GM18519 (cell line): ENCODE results near the gene ZNF467.

Source experiments
- ATAC-seq: cut with Tn5 transposase; IDR thresholded peaks from one replicate; pipeline ENCODE4 v1.9.1; 2021; ENCODE audit warnings: mild to moderate bottlenecking, moderate library complexity; ENCODE audit not compliant: unreplicated experiment, low FRiP score

ZNF467 gene

GRCh38 chr7:149751043-149751775 lies 22.2 kb downstream of the ZNF467 start:
- ATAC-seq: no peak

- ATAC-seq: no peak
Measured at GRCh38 chr7:149750122-149750845, 23.1 kb downstream of the ZNF467 start.

- ATAC-seq: no peak
Measured at GRCh38 chr7:149748076-149748874, 25.1 kb downstream of the ZNF467 start.

- ATAC-seq: no peak
Measured at GRCh38 chr7:149743476-149744255, 29.7 kb downstream of the ZNF467 start.

- ATAC-seq: no peak
Measured at GRCh38 chr7:149742075-149742701, 31.2 kb downstream of the ZNF467 start.

GRCh38 chr7:149741629-149742028 lies 31.8 kb downstream of the ZNF467 start:
- no peak for ATAC-seq

DNA sequence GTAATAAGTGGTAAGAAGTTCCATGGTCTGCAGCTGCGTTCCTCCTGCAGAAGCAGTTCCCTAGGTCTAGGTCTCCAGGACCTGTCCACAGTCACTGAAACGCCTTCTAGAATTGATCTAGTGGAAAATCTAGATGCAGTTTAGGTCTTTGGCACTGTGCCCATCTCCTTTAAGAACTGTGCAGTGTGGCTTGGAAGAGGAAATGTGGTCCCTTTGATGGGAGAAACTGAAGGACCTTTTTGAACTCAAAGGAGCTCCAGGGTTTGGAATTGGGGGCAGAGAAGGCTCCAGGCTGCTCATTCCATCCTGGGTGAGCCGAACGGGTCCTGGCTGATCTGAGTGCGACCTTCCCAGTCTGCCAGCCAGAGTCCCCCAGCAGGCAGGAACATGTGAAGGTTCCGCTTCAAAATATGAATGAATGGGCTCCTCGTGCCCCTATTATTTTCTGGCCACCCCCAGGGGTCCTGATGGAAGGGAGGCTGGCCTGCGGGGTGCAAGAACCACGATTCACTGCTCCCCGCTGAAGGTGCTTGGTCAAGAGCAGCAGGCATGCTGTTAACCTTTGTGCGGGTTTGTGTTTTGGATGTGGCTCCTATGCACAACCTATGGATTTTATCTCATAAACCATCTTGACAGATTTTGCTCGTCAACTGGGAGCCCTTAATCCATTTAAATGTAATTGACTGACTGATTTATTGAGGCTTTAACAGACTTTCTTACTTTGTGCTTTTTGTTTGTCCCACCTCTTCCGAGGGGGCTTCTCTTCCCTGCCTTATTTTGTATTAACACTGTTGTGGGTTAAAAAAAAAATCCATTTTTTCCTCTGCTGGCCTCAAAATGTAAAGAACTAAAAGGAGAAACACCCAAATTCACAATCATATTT lies 36.7 kb downstream of the ZNF467 start:
- ATAC-seq: no peak

DNA sequence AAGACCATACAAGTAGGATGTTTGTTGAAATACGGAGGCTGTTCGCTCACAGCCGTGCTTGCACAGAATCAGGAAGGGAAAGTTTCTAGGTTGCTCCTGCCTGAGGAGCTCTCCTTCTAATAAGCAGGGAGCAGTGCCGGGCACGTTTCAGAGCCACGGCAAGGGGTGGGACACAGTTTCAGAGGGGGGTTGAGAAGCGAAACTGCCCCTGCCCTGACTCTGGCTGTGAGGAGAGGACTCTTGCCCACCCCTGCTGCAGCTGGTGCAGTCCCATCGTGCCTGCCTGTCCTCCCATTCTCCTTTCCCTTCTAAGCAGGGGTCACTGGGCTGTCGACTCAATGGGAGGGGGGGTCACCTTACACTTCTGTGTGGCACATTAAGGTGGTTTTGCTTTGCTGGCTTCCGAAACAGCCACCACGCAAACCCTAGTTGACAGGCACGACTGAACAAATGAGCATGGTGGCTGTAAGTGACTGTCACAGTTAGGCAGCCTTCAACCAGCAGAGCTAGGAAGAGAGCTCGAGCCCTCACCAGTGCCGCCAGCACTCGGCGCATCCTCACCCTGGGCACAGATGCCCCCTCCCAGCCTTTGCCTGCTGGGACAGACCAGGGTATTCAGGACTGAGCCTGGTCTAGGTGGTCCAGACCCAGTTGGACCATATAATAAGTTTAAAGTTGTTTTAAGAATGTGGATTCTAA lies 37.5 kb downstream of the ZNF467 start:
- ATAC-seq: no peak

GRCh38 chr7:149735181-149735602 lies 38.2 kb downstream of the ZNF467 start:
- ATAC-seq: no peak

DNA sequence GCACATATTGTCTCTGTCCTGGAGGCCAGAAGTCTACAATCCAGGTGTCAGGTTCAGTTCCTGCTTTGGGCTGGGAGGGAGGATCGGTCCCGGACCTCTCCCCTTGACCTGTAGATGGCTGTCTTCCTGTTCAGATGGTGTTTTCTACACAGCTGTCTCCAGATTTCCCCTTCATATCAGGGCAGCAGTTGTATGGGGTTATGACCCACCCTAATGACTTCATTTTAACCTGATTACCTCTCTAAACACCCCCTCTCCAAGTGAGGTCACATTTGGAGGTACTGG lies 38.7 kb downstream of the ZNF467 start:
- no peak for ATAC-seq

GRCh38 chr7:149733924-149734790 lies 39.2 kb downstream of the ZNF467 start:
- ATAC-seq: no peak

DNA sequence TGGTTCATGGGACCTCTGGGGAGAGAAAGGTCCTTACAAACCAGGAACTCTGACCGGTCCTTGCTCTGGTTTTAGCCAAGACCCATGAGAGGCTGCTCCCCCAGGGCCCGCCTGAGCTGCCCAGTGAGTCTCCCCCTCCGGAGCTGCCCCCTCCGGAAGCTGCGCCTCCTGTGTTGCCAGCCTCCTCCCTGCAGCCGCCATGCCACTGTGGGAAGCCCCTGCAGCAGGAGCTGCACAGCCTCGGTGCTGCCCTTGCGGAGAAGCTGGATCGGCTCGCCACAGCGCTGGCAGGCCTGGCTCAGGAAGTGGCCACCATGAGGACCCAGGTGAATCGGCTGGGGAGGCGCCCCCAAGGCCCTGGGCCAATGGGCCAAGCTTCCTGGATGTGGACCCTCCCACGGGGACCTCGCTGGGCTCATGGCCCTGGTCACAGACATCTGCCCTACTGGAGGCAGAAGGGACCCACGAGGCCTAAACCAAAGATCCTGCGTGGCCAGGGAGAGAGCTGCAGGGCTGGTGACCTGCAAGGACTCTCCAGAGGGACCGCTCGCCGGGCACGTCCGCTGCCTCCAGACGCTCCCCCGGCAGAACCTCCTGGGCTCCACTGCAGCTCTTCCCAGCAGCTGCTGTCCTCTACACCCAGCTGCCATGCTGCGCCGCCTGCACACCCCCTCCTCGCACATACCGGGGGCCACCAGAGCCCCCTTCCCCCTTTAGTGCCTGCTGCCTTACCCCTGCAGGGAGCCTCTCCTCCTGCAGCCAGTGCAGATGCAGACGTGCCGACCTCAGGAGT lies 40.1 kb downstream of the ZNF467 start:
- no peak for ATAC-seq

DNA sequence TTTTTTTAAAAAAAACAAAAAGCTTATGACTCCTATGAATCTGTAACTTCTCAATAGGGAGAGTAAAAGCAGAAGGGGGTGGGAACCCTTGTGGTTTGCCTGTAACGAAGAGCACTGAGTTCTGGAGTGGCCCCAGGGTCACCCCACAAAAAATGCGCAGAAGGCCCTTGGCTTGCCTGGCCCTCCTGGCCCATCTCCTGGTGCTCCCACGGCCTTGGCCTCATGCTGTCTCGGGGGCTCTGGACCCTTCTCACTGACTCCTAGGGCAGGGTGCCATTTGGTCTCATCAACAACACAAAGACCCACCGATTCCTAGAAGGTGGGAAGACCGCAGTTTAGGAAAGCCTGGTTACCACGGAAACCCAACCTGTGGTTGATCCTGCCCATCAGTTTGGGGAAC lies 40.8 kb downstream of the ZNF467 start:
- no peak for ATAC-seq

- no peak for ATAC-seq
Measured at GRCh38 chr7:149732111-149732561, 41.3 kb downstream of the ZNF467 start.

GRCh38 chr7:149731207-149731955 lies 42.0 kb downstream of the ZNF467 start:
- ATAC-seq: no peak
